Activated CD4-positive, alpha-beta T cell treated with anti-CD3 and anti-CD28 coated beads, Interleukin-10, Interleukin-2, amounts not matched to agents 100 ng/mL and 50 ng/mL, durations not matched to agents 16 hours and 8 hours (primary cell): Measurements from ENCODE around the gene LCE4A.
"Not testable (repeated sequence)": the region's sequence is repeated elsewhere in the genome, so short reads cannot be mapped to it uniquely, and the experiment has no call there.

Experiments used
- DNase-seq: peaks from one replicate; pipeline ENCODE4 v3.0.0-alpha.2; 2020

LCE4A gene, protein sequence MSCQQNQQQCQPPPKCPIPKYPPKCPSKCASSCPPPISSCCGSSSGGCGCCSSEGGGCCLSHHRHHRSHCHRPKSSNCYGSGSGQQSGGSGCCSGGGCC

DNA sequence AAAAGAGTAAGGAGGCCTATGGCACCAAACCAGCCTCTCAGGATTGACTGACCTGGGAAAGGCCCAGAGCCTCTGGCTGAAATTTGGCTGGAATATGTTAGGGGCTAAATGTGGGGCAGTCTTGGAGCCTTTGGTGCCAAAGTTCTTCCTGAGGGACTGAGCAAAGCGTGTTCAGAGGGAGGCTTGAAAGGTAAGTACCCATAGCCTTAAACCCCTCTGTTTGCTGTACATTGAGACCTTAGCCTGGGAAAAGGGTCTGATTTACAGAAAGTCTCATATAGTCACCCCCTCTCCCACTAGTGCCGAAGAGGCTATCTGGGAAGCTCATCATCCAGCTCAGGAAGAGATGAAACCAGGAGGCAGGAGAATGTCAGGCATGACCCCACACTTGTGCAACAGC is at the start of gene LCE4A:
LCE4A (plus strand) TSS at position 301 of the 400 bp plus-strand sequence. CDS start 916 bp downstream, outside the sequence.
- DNase-seq: no peak

DNA sequence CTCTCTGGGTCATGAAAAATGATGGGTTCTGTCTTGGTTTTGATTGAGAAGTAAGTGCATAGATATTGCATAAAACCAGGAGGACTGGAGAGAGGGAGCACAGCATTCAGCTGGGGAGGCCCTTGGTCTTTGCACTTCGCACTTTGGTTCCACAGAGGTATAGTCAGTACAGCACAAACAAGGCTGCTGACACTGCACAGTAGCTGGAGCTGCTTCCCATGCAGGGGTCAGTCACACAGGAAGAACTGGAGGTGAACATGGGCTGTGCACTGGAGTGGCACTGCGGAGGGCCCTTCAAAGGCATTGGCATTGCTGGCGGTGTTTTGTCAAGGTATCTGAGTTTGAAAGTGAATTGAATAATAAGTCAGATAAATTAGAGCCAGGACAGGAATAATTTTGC is 49.3 kb upstream of the LCE4A start:
- DNase-seq: no peak

DNA sequence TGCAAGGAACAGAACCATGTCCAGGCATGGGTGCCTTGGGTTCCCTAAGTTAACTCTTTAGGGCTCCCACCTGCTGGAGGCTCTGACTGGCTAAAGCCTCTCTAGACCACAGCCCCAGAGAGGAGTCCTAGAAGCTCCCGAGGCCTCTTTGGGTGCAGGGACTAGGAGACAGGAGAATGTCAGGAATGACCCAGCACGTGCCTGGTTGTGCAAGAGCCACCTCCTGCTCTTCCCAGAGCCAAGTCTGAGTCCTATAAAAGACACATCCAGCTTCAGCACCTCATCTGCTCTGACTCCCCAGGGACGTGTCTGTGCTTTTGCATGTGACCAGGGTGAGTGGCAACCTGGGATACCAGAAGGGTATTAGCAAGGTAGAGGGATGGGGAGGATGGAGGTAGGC is 44.9 kb upstream of the LCE4A start, which contains the start of gene LCE2D:
LCE2D (plus strand) TSS at position 283 of the 400 bp plus-strand sequence. CDS start 726 bp downstream, outside the sequence.
- DNase-seq: no peak

DNA sequence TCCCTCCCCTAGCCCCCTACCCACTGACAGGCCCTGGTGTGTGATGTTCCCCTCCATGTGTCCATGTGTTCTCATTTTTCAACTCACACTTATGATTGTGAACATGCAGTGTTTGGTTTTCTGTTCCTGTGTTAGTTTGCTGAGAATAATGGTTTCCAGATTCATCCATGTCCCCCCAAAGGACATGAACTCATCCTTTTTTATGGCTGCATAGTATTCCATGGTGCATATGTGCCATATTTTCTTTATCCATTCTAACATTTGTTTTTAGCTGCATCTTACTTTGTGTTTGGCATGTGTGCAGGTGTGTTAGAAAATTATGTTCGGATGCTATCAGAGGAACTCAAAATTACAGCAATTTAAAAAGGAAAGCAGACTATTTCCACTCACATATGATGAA is 41.8 kb upstream of the LCE4A start:
- not testable (repeated sequence) for DNase-seq

DNA sequence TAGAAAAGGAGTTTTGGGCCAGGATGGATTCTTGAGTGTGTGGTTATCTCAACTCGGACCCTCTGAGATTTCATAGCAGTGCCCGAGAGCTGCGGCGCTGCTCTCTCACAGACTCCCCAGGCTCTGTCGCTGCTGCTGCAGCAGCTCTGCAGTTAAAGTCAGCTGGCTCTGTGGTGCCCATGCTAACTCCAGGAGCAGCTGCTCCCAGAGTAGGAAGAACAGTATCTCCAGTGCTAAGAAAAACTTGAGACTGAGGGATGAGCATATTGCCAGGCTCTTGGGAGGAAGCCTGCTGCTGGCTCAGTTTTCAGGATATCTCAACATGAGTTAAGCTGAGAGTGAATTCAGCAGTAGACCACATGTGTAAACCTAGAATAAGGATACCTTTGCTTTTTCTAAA is 40.3 kb upstream of the LCE4A start:
- DNase-seq: no peak

DNA sequence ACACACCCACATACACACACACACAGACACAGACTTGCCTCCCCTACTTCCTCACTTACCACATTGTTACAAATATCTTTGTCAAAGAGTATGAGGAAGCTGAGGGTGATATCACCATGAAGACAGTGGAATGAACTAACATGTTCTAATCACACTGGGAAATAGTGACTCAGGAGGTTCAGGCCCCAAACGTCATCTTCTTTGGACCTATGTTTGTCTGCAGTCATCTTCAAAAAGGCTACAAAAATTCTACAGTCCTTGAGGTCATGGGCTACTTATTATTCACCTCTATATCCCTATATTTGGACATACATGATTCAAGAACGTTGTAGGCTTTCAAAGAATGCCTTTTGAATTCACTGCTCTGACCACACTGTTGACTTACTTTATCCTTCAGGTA is 34.9 kb upstream of the LCE4A start:
- no peak for DNase-seq

DNA sequence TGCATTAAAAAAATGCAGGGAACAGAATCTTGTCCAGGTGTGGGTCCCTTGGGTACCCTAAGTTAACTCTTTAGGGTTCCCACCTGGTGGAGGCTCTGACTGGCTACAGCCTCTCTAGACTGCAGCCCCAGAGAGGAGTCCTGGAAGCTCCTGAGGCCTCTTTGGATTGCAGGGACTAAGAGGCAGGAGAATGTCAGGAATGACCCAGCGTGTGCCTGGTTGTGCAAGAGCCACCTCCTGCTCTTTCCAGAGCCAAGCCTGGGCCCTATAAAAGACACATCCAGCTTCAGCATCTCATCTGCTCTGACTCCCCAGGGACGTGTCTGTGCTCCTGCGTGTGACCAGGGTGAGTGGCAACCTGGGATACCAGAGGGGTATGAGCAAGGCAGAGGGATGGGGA is 33.0 kb upstream of the LCE4A start, which contains the start of gene LCE2C:
LCE2C (plus strand) TSS at position 297 of the 400 bp plus-strand sequence. CDS start 737 bp downstream, outside the sequence.
- not testable (repeated sequence) for DNase-seq

DNA sequence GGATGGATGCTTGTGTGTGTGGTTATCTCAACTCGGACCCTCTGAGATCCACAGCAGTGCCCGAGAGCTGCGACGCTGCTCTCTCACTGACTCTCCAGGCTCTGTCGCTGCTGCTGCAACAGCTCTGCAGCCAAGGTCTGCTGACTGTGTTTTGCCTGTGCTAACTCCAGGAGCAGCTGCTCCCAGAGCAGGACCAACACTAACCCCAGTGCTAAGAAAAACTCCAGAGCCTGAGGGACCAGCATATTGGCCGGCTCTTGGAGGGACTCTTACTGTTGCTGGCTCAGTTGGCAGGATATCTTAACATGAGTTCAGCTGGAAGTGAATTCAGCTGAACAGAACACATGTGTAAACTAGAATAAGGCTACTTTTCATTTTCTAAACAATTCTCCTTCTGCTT is 28.5 kb upstream of the LCE4A start:
- DNase-seq: no peak

DNA sequence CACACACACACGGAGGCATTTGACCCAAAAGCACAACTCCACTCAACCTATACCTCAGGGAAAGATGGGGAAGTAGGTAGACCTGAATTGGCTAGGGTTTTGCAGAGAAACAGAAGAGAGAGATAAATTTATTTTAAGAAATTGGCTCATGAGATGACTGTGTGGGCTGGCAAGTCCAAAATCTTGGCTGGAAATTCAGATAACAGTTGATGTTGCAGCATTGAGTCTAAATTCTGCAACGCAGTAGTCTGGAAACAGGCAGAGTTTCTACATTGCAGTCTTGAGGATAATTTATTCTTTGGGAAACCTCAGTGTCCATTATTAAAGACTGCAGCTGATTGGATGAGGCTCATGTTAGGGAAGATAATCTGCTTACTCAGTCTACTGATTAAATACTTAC is 26.3 kb upstream of the LCE4A start:
- DNase-seq: no peak

DNA sequence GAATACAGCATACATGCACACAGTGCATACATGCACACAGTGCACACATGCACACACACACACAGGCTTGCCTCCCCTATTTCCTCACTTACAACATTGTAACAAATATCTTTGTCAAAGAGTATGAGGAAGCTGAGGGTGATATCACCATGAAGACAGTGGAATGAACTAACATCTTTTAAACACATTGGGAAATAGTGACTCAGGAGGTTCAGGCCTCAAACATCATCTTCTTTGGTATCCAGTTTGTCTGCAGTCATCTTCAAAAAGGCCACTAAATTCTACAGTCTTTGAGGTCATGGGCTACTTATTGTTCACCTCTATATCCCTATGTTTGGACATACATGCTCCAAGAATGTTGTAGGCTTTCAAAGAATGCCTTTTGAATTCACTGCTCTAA is 24.1 kb upstream of the LCE4A start:
- no peak for DNase-seq

DNA sequence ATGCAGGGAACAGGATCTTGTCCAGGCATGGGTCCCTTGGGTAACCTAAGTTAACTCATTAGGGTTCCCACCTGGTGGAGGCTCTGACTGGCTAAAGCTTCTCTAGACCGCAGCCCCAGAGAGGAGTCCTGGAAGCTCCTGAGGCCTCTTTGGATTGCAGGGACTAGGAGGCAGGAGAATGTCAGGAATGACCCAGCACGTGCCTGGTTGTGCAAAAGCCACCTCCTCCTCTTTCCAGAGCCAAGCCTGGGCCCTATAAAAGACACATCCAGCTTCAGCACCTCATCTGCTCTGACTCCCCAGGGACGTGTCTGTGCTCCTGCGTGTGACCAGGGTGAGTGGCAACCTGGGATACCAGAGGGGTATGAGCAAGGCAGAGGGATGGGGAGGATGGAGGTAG is 22.1 kb upstream of the LCE4A start, which contains the start of gene LCE2B:
LCE2B (plus strand) TSS at position 301 of the 400 bp plus-strand sequence. CDS start 721 bp downstream, outside the sequence.
- not testable (repeated sequence) for DNase-seq

DNA sequence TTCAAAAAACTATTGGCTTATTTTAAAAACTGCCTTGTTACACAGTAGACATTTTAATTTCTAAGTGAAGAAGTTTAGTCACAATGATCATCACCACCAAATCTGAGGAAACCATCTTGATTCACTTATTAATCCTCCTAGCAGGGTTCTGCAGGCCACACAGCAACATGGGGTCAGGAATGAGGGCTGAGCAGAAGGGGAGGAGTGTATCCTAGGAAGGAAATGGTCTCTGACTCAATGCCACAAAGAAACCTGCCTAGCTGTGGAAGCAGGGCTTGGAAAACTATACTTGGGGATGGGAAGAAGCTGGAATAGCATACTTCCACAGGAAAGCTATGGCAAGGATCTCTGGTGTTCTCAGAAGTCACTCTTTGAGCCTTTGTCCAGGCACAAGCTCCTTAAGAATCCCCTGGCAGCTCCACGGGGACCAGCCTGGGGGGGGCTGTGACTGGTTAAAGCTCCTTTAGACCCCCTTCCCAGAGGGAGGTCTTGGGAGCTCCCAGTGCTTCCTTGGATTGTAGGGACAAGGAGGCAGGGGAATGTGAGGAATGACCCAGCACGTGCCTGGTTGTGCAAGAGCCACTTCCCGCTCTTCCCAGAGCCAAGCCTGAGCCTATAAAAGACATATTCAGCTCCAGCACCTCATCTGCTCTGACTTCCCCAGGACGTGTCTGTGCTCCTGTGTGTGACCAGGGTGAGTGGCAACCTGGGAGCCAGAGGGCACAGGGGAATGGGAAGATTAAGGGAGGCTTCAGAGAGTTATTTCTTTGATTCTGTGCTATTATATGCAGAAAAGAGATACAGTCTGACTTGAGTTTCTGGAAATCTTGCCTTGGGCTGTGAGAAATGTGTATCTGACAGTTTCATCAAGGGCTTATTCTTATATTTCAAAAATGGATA is 10.0 kb upstream of the LCE4A start, which contains the start of gene LCE2A:
LCE2A (plus strand) TSS at position 645 of the 900 bp plus-strand sequence. CDS start 557 bp downstream, outside the sequence.
- DNase-seq: no peak

DNA sequence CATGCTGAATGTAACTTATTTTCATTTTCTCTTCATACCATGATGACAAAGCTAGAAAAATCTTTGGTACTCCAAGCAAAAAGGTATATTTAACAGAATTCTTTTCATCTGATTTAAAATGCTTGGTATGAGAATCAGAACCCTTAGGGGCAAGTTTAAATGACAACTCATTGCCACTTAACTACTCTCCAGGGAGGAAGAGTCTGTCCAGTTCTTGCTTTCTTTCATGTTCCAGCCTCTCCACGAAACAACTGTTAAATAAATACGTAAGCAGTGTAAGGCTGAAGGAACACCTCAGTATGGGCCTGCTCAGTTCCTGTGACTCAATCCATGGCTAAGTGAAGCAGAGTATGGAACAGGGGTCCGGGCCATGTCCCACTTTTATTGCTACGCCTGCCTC is 8.2 kb upstream of the LCE4A start:
- DNase-seq: no peak

DNA sequence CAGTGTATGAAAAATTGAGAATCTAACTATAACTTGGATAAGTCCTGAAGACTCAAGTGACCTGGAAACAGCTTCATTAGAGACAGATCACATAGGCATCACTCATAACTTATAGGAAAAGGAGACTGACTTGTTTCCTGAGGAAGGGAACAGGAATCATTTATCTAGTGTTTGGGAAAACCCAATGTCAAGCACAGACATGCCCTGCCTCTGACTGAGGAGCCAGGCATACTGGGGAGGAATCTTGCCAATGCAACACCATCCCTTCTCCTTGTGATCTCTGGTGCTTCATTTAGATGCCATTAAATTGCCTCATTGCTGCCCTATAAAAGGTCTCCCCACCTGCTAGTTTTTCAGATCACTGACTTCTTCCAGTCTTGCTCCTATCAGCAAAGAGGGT is 10.3 kb downstream of the LCE4A start:
- DNase-seq: no peak

DNA sequence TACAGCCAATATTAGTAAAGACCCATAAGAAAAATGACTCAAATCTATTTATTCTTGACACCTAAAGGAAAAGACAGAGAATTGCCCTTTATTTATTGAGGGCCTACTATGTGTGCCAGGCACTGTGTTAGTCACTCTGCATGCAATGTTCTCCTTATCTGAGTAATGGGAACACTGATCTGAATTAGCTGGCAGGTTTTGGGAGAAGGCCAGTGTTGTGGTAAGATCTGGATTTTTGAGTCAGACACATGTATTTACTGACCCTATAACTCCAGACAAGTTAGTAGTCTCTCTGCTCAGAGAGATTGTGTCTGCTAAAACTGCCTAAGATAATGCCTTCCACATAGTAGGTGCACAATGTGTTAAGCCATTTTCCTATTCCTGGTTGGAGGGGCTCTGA is 17.3 kb downstream of the LCE4A start:
- no peak for DNase-seq

DNA sequence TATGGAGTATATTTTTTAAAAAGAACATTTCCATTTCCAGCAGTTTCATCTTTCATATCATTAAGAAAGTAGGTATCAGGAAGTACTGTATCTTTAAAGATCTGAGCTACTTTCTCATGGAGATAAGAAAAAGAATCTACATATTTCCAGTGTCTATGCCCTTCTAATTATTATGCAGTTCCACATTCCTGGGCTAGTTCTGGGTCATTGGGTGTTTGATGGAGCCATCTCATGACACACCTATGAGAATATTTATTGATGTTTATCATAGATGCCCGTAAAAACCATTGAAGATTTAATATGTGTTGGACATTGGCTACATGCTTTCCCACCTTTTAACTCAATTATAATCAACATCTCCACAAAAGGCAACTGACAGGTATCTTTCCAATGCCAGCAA is 21.0 kb downstream of the LCE4A start:
- DNase-seq: no peak

DNA sequence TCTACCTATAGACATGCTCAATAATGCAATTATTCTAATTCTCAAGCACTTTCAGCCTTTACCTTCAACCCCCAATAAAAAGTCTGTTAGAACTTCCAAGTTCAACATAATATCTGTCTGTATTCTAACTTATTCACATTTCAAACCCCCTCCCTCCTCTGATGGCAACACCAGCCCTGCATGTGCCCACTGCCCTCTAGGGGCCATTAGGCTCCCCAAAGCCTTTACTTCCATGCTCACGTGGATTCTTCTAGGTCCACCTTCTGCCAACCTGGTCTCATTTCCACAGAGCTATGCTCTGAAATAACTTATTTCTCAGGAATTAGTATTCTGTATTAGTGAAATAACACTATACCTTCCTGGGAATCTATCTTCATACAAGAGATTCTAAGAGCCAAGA is 27.7 kb downstream of the LCE4A start:
- no peak for DNase-seq

DNA sequence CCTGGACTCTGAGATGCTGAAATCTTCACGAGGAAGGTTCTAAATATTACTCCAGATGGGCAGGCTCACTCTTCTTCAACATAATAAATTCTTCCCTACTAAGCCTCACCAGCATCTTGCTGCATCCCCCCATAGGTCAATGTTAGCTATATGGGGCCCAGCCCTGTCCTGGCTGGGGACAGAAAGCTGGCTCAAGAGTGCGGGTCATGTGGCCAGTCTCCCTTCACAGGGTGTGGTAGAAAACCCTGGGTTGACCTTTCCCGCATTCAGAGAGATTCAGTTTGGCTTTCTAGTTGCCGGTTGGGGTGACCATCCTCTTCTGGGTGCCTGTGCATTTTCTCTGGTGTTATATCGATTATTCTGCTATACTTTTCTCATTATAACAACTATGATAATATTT is 30.0 kb downstream of the LCE4A start:
- DNase-seq: no peak

DNA sequence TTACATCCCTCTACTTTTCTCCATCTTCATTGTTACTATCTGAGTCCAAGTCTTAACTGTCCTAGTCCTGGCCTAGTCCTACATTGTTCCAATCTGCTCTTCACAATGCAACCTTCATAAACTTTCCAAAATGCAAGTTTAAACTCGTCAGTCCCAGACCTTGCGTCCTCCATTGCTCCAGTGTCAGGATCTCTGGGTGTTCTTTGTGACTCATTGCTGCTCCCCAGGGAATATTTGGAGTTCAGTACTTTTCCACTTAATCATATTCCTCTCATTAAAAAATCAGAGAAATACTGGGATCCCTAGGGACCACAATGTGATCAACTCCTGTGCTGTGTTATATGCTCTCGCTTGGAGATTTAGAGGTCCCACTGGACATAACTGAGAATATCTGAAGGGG is 31.9 kb downstream of the LCE4A start:
- no peak for DNase-seq

DNA sequence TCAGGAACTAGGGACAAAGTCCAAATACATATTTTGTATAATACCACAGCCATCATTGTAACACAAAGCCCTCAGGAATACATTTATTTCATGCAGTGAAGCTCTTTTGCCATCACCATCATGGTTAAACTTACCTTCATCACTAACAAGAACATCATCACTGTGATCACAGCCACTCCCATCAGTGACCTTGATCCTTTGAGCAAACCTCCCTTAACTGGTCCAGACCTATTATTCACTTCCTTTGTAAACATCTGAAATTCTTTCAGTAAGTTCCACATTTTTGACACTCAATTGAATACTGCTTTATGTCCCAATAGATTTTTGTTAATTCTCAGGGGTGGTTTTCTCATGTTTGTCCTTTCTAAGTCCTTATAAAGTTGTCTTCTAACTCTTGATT is 33.7 kb downstream of the LCE4A start:
- DNase-seq: no peak

DNA sequence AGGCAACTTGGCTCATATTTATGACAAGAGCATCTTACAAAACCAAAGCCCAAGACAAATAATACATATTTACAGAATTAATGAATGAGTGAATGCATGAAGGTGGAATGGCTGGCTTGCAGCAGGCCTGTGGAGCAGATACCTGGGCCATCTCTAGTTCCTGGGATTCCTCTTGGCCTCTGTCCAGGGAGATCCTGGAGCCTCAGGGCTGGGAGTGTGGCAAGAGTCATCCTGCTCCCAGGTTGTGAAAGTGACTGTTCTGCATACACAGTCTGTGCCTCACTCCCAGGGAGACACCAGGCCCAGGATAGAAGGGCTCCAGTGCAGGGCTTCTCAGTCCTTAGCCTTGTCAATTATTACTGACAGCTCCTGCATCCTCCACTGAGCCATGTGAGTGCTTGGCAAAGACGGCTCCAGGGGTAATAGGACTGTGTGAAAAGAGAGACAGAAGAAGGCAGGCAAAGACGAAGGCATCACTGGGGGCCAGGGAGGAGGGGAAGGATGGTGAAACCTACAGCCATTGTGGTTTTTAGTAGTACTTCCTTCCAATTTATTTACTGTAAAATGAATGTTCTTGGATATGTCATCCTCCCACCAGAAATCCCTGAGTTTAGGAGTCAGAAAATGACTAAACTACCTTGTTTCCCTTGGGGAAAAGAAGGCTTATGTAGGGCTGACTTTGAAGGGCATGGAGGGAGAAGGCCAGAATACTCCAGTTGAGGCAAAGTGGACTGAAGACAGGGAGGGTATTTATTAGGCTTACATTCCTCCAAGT is 35.6 kb downstream of the LCE4A start:
- no peak for DNase-seq

DNA sequence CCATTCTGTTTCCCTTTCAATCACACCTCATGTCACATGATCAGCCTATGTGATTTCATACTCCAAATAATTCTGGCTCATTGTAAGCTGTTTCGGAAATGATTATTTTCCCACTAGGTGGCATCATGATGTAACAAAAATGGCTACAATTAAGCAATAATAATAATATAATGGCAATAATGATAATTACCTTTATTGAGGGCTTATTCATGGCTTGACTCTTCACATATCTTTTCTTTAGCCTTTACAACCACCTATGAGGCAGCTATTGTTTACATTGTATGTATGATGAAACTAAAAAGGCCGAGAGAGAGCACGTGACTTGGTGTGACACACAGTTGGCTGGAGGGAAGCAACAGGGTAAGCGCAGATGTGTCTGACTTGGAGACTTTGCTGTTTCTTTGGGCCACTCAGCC is 37.3 kb downstream of the LCE4A start:
- no peak for DNase-seq

DNA sequence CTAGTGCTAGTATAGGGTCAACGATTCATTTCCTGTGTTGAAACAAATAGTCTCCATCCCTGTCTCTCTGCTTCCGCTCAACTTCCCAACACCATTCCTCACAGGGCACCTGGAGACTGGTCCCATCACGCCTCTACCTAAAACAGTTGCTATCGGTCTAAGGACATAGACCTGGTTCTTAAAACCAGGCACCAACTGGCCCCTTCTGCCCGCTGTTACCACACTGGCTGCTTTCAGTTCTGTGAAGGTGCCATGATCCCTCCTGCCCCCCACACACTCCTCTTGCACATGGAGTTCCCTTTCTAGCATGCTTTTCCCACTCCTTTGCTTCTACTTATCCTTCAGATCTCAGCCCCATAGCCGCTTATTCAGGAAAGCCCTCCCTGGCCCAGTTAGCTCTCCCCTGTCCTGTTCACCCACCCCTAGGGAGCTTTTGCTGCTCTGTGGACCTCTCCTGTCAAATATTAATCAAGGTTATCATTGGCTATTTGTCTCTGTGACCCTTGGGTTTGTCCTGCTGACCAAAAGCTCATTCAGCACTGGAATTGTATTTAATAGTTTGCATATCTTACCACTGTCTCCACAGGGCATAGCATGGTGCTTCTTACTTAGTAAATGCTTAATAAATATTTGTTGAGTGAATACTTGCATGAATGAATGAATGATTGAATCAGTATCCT is 37.9 kb downstream of the LCE4A start:
- DNase-seq: no peak
